H9 (cell line): ENCODE data around the gene QPRT. TPM values are rescaled to one million over a fixed set of nuclear protein-coding genes. Genes with fewer than 3 reads are reported as not detected.

Experiments
- DNase-seq: peaks from one replicate; pipeline ENCODE4 v3.0.0-alpha.2; 2017
- H2AFZ ChIP-seq: one replicate; pipeline ENCODE4 v1.6.1; 2013; ENCODE audit warnings: mild to moderate bottlenecking, low read length, control low read depth, moderate library complexity
- H2AK5ac ChIP-seq: 2 replicates; pipeline ENCODE4 v1.6.1; 2013; ENCODE audit warnings: low read length, control low read depth, mixed read lengths; ENCODE audit not compliant: insufficient read length
- H2BK120ac ChIP-seq: one replicate; pipeline ENCODE4 v1.6.1; 2013; ENCODE audit warnings: low read depth, mild to moderate bottlenecking, low read length, control low read depth, inconsistent platforms; ENCODE audit not compliant: poor library complexity, severe bottlenecking
- H2BK12ac ChIP-seq: 2 replicates; pipeline ENCODE4 v1.6.1; 2013; ENCODE audit warnings: low read length, control low read depth, mixed read lengths, low read depth; ENCODE audit not compliant: insufficient read length
- H2BK15ac ChIP-seq: 2 replicates; pipeline ENCODE4 v1.6.1; 2013; ENCODE audit warnings: low read depth, low read length, control low read depth
- H2BK20ac ChIP-seq: one replicate; pipeline ENCODE4 v1.6.1; 2013; ENCODE audit warnings: low read depth, mild to moderate bottlenecking, low read length, control low read depth, inconsistent platforms; ENCODE audit not compliant: poor library complexity, severe bottlenecking
- H2BK5ac ChIP-seq: 2 replicates; pipeline ENCODE4 v1.6.1; 2013; ENCODE audit warnings: low read length, control low read depth, mixed read lengths; ENCODE audit not compliant: insufficient read length
- H3K14ac ChIP-seq: 2 replicates; pipeline ENCODE4 v1.6.1; 2013; ENCODE audit warnings: low read length, control low read depth; ENCODE audit not compliant: insufficient read depth
- H3K18ac ChIP-seq: 2 replicates; pipeline ENCODE4 v1.6.1; 2013; ENCODE audit warnings: low read depth, mild to moderate bottlenecking, mixed read lengths, low read length, control low read depth; ENCODE audit not compliant: insufficient read length
- H3K23ac ChIP-seq: 2 replicates; pipeline ENCODE4 v1.6.1; 2013; ENCODE audit warnings: low read length, control low read depth, mixed read lengths, low read depth; ENCODE audit not compliant: insufficient read length
- H3K23me2 ChIP-seq: 2 replicates; pipeline ENCODE4 v1.6.1; 2013; ENCODE audit warnings: low read depth, mild to moderate bottlenecking, mixed read lengths, low read length, control low read depth; ENCODE audit not compliant: insufficient read length, poor library complexity, severe bottlenecking
- H3K27ac ChIP-seq: 2 replicates; pipeline ENCODE4 v1.5.1; 2013; ENCODE audit warnings: low read length, control low read depth, mixed read lengths, low read depth; ENCODE audit not compliant: insufficient read length
- H3K27me3 ChIP-seq: 2 replicates; pipeline ENCODE4 v1.6.1; 2013; ENCODE audit warnings: low read length, control low read depth, inconsistent platforms; ENCODE audit not compliant: insufficient read depth
- H3K4ac ChIP-seq: 2 replicates; pipeline ENCODE4 v1.6.1; 2013; ENCODE audit warnings: low read depth, mild to moderate bottlenecking, control low read depth, inconsistent platforms, low read length, moderate library complexity
- H3K4me1 ChIP-seq: 2 replicates; pipeline ENCODE4 v1.6.1; 2013; ENCODE audit warnings: low read length, control low read depth, inconsistent platforms; ENCODE audit not compliant: insufficient read depth
- H3K4me2 ChIP-seq: 2 replicates; pipeline ENCODE4 v1.6.1; 2013; ENCODE audit warnings: low read length, control low read depth, mixed read lengths; ENCODE audit not compliant: insufficient read length, insufficient read depth
- H3K56ac ChIP-seq: 2 replicates; pipeline ENCODE4 v1.6.1; 2013; ENCODE audit warnings: low read depth, mild to moderate bottlenecking, mixed read lengths, low read length, control low read depth; ENCODE audit not compliant: insufficient read length
- H3K79me1 ChIP-seq: 2 replicates; pipeline ENCODE4 v1.6.1; 2013; ENCODE audit warnings: low read depth, mild to moderate bottlenecking, moderate library complexity, low read length, control low read depth, inconsistent platforms; ENCODE audit not compliant: insufficient read depth, poor library complexity, severe bottlenecking
- H3K79me2 ChIP-seq: 2 replicates; pipeline ENCODE4 v1.6.1; 2013; ENCODE audit warnings: low read length, control low read depth, inconsistent platforms; ENCODE audit not compliant: insufficient read depth
- H3K9ac ChIP-seq: 2 replicates; pipeline ENCODE4 v1.6.1; 2013; ENCODE audit warnings: low read length, control low read depth, mixed read lengths; ENCODE audit not compliant: insufficient read length; ENCODE audit errors: extremely low read depth
- H3K9me3 ChIP-seq: one replicate; pipeline ENCODE4 v1.6.1; 2013; ENCODE audit warnings: low read depth, low read length, inconsistent platforms; ENCODE audit not compliant: control insufficient read depth
- H3T11ph ChIP-seq: one replicate; pipeline ENCODE4 v1.6.1; 2013; ENCODE audit warnings: mild to moderate bottlenecking, low read length, control low read depth, inconsistent platforms
- H4K20me1 ChIP-seq: one replicate; pipeline ENCODE4 v1.6.1; 2013; ENCODE audit not compliant: control insufficient read depth, insufficient read length, insufficient read depth
- H4K5ac ChIP-seq: 2 replicates; pipeline ENCODE4 v1.6.1; 2013; ENCODE audit warnings: low read depth, mild to moderate bottlenecking, mixed read lengths, low read length, control low read depth; ENCODE audit not compliant: insufficient read length
- H4K8ac ChIP-seq: replicated peaks from 2 replicates; pipeline ENCODE4 v1.6.1; 2013; ENCODE audit warnings: low read length, control low read depth, mixed read lengths, low read depth; ENCODE audit not compliant: insufficient read length
- H4K91ac ChIP-seq: 2 replicates; pipeline ENCODE4 v1.6.1; 2013; ENCODE audit warnings: low read depth, mild to moderate bottlenecking, moderate library complexity, mixed read lengths, low read length, control low read depth; ENCODE audit not compliant: insufficient read length
- H3K27ac Mint-ChIP-seq, 3 experiments: 2 replicates in 2 of 3; 3 replicates in 1 of 3; pipeline ENCODE4 v1.8.0; 2020 to 2021; ENCODE audit warnings: mixed read lengths in 3 of 3, mild to moderate bottlenecking in 1 of 3, moderate library complexity in 1 of 3
- H3K27me3 Mint-ChIP-seq: 2 replicates; pipeline ENCODE4 v1.8.0; 2021; ENCODE audit warnings: low read depth, mild to moderate bottlenecking, moderate library complexity, mixed read lengths
- H3K36me3 Mint-ChIP-seq, 3 experiments: 2 replicates in 2 of 3; 3 replicates in 1 of 3; pipeline ENCODE4 v1.8.0; 2020 to 2021; ENCODE audit warnings: low read depth in 3 of 3, mixed read lengths in 3 of 3; ENCODE audit not compliant: insufficient read depth in 1 of 3
- H3K4me1 Mint-ChIP-seq, 2 experiments: 2 replicates each; pipeline ENCODE4 v1.8.0; 2020; ENCODE audit warnings: mixed read lengths in 2 of 2
- H3K4me3 Mint-ChIP-seq, 2 experiments: 2 replicates in 1 of 2; 3 replicates in 1 of 2; pipeline ENCODE4 v1.8.0; 2020 to 2021; ENCODE audit warnings: mild to moderate bottlenecking in 2 of 2, mixed read lengths in 2 of 2, moderate library complexity in 1 of 2
- H3K9me3 Mint-ChIP-seq, 2 experiments: 2 replicates in 1 of 2; 3 replicates in 1 of 2; pipeline ENCODE4 v1.8.0; 2020; ENCODE audit warnings: mild to moderate bottlenecking in 2 of 2, mixed read lengths in 2 of 2, moderate library complexity in 1 of 2
- WGBS: extraction: QIAGEN DNeasy Blood & Tissue Kit; methylation state at CpG from one replicate; pipeline ENCODE4 v1.1.7; 2013; ENCODE audit warnings: missing lambda C conversion rate, low lambda C conversion rate, mixed read lengths; ENCODE audit not compliant: insufficient read length; ENCODE audit errors: extremely low coverage; 5-methylcytosine and 5-hydroxymethylcytosine counted together
- total RNA-seq: library from RNA; stranded (reverse); gene quantifications from 2 replicates; pipeline ENCODE4 v1.2.1, GENCODE V29; 2021
- TF ChIP-seq, protein P1 (sequence below): fragments of 200-600 bp; sonication (generic); conservative IDR thresholded peaks from 3 replicates; pipeline ENCODE4 v1.8.0; 2021; ENCODE audit warnings: antibody characterized with exemption, mild to moderate bottlenecking

Gene QPRT
- total RNA-seq, 1 experiment from 2014 or later = 107 TPM

DNA sequence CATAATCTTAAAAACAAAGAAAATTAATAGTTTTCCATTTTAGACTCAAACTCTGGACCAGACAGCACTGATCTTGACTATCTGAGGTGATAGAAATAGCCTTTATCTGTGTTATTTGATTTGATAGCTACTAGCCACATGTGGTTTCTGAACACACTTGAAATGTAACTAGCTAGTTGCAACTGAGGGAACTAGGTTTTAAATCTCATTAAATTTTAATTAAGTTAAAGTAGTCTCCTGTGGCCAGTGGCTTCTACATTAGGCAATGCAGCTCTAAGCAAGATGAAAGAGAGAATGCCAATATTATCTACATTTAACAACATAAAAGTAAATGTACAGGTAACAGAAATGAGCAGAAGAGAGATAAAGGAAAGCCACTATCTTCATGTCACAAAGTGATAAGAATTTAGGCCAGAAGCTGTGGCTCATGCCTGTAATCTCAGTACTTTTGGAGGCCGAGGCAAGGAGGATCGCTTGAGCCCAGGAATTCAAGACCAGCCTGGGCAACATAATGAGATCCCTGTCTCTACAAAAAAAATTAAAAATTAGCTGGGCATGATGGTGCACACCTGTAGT lies 27.1 kb upstream of the QPRT start:
- Histone ChIP-seq H3K79me1 (no peaks in the 10 kb centered on the region), H2BK15ac (no peak overlapping the region), H4K5ac (no peak overlapping the region), H3K4me2 (no peak overlapping the region), H2AK5ac (no peak overlapping the region), H3K4me1 (peaks cover 2% of the 10 kb centered on the region; the same call in 1 of the 2 replicates), H3K18ac (no peak overlapping the region), H2BK5ac (no peak overlapping the region), H3K4ac (no peak overlapping the region), H3K56ac (no peak overlapping the region), H3K9ac (no peak overlapping the region), H2AFZ (no peak overlapping the region), H3K9me3 (no peaks in the 10 kb centered on the region), H4K8ac (no peak overlapping the region), H4K20me1 (no peaks in the 10 kb centered on the region), H4K91ac (no peak overlapping the region), H2BK20ac (no peak overlapping the region), H2BK120ac (no peak overlapping the region), H3K23me2 (no peaks in the 10 kb centered on the region), H3K23ac (no peak overlapping the region), H3K14ac (no peak overlapping the region), H3T11ph (no peak overlapping the region), H2BK12ac (no peak overlapping the region), H3K79me2 (no peaks in the 10 kb centered on the region), H3K27me3 (no peaks in the 10 kb centered on the region), H3K27ac (no peak overlapping the region)
- Mint-ChIP-seq H3K27ac (no peak overlapping the region), H3K9me3 (no peaks in the 10 kb centered on the region), H3K4me1 (peaks cover 13% of the 10 kb centered on the region in 2 experiments), H3K27me3 (no peaks in the 10 kb centered on the region), H3K36me3 (no peaks in the 10 kb centered on the region), H3K4me3 (no peak overlapping the region)
- TF ChIP-seq, protein P1, sequence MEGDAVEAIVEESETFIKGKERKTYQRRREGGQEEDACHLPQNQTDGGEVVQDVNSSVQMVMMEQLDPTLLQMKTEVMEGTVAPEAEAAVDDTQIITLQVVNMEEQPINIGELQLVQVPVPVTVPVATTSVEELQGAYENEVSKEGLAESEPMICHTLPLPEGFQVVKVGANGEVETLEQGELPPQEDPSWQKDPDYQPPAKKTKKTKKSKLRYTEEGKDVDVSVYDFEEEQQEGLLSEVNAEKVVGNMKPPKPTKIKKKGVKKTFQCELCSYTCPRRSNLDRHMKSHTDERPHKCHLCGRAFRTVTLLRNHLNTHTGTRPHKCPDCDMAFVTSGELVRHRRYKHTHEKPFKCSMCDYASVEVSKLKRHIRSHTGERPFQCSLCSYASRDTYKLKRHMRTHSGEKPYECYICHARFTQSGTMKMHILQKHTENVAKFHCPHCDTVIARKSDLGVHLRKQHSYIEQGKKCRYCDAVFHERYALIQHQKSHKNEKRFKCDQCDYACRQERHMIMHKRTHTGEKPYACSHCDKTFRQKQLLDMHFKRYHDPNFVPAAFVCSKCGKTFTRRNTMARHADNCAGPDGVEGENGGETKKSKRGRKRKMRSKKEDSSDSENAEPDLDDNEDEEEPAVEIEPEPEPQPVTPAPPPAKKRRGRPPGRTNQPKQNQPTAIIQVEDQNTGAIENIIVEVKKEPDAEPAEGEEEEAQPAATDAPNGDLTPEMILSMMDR = no peak
- no CpG with 5 or more reads among the region's 2 CpGs for WGBS
- DNase-seq = no peak
